ENCODE data around the gene ZBTB20.

Gene ZBTB20

DNA sequence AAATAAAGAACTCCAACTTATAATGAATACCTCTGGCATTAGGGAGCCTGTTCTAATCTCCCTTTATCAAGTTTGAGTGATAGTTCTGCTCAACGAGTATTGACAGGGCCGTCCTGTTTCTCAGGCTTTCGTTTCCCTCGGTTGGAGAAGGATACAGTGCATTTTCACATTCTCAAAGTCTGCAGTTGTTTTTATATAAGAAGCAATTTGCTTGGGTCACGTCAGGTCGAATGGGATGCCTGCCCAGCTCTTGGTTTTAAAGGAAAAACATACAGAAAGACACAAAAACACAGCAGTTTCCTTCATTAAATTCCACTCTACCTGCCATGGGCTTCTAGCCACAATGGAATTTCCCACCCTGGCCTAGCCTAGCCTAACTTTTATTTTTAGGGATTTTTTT, 487.0 kb downstream of the ZBTB20 start:
- DNase-seq = no peak

DNA sequence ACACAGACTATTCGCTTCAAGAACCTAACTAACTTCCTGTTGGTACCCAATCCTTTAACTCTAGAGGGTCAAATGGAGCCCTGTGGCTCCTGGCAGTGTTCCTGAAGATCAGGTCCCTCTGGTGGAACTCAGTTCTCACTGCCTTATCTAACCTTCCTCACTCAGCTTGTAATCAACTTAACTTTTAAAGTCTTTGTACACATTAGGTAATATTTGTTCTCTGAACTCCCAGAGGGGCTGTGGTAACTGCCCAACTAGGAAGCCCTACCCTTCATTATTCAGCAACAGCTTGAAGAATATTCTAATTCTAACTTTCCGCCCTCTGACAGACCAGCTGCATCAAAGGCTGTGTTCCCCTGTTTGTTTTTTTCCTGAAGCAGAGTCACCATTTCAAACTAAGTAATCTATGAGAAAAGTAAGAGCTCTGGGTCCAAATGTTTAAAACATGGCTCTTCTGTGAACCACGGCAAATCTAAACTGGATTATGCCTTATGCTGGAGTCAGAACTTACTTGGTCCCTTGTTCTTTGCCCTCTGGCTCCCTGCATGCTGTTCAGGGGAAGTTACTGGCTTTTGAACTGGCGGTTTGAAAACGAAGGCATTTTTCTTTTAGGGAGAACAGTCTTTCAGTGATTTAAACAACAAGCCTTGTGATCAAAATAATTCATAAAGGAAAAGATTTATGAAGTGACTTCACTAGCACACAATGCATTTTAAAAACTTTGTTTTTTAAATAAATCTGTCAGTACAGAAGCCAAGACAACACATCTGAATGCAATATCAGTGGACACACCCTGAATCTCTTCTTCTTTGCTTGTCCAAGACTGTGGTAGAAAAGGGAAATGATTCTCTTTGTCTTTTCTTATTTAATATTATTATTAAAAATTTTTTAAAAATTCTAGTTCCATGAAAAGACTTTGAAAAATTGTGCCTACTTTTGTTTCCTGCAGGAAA, 487.7 kb downstream of the ZBTB20 start:
- DNase-seq = no peak

DNA sequence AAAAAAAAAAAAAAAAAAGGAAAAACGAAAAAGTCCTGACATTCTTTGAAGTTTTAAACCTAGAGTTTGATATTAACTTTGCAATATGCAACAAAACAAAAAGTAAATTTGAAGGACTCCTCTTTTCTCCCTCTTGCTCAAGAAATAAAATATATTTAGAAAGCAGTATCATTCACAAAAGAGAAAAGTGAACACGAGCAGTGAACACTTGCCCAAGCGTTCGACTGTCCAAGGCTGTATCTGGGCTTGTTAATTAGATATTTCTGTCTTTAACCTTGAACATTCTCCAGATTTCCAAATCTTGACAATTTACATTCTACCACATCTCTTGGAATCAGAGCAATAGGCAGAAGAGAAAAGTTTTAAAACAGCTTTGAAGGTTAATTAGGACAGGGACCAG, 495.5 kb downstream of the ZBTB20 start:
- DNase-seq = no peak

DNA sequence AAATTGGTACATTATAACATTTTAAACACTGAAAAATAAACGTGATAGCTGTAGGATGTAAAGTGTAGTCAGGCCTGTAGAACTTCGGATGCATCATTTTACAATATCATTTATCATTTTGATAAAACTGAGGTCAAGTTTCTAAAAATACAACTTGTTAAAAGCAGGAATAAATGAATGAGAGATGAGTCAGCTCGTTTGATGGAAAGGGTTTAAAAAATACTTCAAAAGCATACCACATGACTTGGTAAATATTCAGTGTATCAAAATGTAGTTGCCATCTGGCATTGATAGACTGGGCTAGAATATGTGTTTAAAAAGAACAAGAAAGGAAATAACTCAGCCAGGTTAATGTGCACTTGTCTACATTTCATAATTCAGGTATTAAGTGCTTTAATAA, 496.3 kb downstream of the ZBTB20 start:
- DNase-seq = no peak

DNA sequence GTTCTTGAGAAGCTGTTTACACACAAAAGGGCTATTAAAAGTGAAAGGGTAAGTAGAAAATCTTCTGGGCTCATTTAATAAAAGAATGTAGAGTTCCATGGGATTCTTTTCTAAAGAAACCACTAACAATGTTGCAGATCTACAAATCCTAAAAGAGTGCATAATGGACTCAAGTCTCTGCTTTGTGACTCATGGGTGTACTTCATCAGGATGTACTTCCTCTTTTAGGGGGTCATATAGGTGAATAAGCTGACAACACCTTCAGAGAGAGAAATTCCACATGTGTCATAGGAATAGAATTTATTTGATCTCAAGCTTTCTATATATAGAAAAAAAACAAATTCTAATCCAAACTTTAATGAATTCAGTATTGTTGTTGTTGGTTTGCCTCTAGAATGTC, 497.8 kb downstream of the ZBTB20 start:
- DNase-seq = no peak

DNA sequence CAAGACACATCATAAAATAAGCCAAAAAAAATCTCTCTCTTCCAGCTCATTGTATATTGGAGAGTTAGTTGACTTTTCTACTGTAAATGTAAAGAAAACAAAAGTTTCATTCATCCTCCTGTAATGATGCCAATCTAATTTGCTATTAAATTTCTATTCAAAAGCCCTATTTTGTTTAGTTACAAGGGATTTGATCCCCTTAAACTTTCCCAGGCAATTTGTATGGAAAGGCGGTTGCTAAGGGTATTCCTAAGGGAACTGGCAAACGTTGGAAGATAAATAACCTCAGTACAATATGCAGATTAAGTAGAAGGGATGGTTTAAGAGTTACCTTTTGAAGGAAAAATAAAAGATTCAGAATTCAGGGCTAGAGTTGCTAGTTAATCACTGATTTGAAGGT, 500.6 kb downstream of the ZBTB20 start:
- no peak for DNase-seq

DNA sequence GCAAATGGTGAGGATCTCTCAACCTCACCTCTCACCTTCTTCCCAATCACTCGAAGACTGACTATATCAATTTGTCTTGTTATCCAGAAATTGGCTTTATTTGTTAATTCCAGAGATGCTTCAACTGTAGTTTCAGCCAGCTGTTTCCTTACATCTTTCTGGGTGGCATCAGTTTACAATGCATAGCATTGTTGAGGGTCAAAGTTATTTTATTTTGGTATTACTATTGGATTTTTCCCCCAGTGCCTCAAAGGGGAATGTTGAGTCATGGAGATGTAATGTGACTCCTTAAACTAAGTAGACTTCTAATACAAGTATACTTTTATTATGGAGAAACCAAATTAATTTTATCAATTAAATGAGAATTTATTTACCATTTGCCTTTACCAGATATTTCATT, 501.7 kb downstream of the ZBTB20 start:
- no peak for DNase-seq

DNA sequence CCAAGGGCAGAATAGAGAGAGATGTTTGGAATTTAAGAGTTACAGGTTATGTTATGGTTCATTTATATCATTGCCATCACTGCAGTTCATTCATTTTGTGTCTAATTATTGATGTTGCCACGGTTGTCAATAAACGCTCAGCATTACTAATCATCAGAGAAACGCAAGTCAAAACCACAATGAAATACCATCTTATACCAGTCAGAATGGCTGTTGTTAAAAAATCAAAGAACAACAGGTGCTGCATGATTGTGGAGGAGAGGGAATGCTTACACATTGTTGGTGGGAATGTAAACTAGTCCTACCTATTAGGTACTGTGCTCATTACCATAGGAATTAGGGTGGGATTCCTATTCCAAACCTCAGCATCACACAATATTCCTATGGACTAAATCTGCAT, 502.7 kb downstream of the ZBTB20 start:
- no peak for DNase-seq

DNA sequence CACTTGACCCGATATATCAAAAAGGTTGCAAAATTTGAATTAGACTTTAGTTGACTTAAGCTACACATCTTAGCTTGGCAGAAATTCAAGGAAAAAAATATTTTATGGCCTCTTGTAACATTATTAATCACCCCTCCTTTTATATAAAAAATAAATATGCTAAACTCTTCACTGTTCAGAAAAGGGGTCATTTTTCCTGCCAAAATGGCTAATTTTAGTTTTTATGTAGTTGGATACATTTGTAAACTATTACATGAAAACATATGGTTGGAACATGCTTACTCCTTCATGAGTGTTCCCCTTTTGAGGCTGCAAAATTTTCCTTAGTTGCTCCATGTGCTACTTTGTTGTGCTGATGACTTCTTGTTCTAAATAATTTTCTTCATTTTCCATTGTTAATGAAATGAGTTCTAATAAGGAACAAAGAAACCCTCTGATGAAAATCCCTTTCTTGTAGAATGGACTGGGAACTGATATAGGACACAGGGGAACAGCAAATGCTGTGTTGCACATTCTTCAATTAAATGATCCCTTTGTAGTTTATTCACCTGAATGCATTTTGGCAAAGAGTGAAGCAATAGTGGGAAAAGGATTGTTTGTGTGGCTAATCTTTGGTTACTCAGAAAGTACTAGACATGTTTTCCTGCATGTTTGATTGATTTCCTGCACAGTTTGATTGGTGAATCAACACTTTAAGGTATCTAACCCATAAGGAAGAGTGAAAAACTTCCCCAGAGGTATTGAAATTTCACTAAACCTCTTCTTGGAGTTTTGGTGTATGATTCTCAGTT, 503.9 kb downstream of the ZBTB20 start:
- DNase-seq = no peak

DNA sequence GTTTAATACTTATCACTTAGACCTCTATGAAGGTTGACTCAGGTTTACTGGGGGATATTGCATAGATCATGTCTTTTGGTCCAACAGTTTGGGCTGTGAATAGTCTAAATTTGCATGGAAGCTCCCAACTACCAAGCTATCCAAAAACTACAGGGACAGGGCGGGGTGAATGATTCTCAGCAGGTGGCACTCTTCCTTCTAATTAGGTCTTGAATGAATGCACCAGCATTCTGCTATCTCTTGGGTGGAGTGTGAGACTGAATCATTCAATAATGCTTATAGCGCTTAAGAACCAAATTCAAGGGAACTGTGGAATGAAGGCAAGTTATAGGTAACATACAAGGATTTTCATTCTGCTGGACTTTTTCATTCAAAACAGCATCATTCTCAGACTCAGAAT, 507.0 kb downstream of the ZBTB20 start:
- DNase-seq = no peak

DNA sequence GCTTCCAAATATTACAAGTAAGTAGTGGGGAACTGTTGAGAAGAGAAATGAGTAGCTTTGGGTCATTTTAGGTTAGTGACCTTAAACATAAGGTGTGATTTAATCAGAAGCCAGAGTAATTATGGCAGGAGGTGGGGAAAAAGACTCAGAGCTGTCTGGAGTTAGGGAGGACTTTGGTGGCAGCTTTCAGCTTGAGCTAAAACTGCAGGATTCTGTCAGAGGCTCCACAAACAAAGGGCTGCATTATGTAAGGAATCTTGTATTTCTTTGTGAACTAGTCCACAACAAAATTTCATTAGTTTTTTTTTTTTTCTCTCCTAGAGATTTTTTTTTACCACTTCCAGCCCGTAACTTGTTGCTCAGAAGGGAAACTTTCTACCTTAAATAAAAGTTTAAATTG, 507.9 kb downstream of the ZBTB20 start:
- no peak for DNase-seq

DNA sequence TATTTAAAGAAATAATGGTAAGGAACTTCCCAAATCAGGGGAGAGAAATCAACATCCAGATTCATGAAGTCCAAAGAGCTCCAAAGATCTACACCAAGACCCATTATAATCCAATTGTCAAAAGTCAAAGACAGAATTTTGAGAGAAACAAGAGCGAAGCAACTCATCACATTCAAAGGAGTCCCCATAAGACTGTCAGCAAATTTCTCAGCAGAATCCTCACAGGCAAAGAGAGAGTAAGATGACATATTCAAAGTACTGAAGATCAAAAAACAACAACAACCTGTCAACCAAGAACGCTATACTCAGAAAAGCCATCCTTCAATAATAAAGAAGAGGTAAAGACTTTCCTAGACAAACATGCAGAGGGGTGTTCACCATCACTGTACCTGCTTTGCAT, 511.2 kb downstream of the ZBTB20 start:
- DNase-seq = no peak

DNA sequence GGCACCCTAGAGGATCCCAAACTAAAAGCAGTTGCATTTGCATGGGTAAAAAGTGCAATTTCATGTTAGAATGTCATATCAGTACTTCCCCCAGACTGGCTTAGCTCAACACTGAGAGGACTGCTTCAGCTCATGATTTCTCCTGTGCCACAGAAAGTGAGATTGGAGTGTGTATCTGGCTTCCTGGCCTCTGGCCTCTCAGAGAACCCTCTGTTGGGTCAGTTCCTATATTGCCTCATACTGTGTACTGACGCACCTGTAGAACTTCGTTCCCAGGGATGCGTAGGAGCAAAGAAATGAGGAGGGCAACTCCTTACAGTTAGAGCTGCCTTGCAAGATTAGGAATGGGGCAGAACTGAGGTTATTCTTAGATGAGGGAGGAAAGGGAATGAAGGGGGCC, 512.5 kb downstream of the ZBTB20 start:
- DNase-seq = no peak

DNA sequence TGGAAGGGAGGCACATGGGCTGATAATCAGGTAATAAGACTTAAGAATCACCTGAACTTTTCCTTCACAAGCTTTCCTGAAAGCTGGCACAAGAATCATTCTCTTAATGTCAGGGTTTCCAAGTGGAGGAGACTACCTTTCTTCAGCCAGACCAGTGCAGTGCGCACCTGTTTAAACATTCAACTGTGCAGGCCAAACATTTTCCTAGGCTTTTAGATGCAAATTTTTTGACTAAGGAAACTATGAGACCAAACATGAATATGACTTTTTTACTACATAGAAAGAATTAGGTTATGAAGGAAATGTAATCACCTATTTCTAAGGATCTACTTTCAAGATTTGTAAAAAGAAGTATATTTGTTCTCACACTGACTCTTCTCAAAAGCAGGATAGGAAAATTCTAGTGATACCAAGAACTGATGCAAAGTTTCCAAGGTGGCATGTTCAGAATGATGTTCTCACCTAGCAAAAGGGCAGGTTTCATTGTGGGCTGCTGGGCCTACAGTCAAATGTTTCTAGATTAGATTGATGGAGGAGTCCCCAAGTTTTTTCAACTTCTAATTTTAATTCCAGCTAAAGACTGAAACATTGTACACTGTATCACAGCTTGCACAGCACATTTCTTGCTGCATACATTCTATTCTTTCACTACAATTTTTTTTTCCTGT, 514.2 kb downstream of the ZBTB20 start:
- no peak for DNase-seq

DNA sequence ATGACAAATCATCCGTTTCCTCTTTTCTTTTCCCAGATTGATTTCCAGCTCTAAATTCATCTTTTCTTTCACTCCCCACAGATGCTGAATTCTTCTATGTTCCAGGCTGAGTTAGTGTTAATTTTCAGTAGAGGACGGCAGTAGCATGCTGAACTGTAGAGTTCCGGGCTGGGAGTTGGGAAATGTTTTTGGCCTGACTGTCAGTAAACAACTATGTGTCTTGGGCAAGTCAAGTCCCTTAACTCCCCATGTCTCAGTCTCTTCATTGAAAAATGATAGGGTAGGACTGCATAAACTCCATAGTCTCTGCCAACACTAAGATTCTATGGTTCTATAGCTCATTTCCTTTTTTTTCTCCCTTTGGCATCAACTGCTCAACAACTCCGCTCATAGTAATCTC, 519.3 kb downstream of the ZBTB20 start:
- DNase-seq = no peak

DNA sequence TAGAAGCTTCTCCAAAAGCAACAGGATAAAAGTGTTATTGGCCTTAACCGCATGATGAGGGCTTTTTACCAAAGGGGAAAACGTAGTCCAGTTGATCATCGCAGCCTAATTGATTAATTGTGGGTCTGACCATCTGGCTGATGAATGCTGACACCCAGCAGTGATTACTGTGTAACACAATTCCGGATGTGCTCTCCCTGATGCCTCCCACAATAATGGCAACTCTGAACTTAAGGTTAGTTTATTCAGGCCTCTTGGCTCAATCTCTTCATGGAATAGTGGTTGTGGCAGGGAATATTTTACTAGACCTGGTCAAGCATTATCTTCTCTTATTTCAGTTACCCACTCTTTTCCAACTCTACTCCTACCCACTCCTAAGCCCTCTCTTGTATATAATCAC, 520.3 kb downstream of the ZBTB20 start:
- no peak for DNase-seq

DNA sequence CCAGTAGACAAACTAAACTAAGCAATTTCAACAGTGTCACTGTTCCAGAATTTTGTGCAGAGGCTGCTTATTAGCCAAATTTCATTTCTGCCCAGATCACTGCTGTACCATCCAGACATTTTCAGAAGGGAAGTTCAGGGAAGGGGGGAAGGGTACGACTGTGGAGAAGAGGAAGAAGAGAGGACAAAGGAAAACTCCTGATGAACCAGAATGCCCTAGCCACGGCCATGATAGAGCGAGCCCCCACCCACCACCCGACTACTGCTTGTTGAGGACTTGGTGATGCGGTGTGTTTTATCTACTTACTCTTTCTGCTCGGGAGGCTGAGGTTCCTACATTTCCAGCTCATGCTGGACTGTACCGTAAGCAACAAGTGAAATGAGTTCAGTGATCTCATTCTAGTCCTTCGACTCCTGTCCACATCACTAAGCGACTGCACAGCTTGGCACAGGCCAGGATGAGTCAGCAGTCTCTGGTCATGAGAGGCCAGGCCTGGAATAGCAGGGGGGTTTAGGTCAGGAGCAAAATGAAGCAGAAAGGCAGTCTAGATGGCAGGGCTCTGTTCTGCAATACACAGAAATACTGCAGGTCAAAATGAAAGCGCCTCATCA, 522.4 kb downstream of the ZBTB20 start:
- no peak for DNase-seq

DNA sequence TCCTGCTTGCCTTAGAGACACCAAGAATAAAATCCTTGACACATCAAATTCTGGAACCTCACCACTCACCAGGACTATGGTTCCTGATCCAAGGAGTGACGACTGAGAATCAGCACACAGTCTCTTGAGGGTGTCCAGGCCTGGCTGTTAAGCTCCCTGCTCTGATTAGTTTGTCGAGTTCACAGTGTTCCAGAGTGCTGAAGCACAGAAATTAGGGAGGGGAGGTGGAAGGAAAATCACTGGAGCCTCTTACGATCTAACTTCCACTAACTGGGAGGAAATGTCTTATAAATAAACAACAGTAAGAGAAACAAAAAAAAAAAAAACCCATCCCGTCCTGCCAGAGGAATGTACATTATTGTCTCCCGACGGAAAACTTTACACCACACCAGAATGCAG, 523.0 kb downstream of the ZBTB20 start:
- no peak for DNase-seq

DNA sequence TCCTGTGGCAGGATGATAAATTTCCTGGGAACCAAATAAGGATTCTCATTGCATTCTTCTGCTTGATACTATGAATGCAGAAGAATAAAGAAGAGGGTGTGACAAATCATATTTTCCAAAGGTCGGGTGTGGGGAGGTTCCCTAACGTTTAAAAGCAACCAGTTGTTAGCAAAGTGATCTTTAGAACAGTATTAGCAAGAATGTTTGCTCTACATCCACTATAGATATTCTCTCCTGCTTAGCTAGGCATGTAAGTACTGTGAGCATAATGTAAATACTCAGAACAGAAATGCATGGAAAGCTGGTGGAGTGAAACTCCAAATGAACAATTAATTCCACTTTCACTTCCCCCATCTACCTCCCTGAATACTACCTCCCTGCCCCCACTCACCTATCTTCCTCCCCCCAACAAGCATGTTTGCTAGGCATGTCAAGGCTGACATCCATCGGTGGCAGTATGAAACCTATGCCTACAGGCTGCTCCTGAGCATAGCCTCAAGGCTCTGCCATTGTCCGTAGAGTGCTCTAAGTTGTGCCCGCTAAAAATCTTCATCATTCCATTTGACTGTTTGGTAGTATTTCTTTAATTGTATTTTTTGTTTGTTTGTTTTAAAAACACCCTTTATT, 523.6 kb downstream of the ZBTB20 start:
- DNase-seq = no peak

DNA sequence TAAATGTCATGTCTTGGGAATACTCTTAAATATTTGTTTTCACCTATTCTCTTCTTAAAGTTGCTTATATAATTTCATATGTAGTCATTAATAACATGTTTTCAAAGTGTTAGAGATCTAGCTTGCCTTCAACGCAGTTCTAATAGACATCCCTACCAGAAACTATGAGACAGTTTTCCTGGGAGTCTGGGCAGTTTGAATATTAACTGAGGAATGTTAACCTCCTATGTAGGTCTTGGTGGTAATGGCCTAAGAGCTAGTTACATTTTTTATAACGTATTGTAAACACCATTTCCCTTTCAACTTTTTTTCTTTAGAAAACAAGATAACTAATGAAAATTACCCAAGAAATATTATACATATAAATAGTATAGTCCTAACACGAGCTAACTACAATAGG, 525.1 kb downstream of the ZBTB20 start:
- DNase-seq = no peak

DNA sequence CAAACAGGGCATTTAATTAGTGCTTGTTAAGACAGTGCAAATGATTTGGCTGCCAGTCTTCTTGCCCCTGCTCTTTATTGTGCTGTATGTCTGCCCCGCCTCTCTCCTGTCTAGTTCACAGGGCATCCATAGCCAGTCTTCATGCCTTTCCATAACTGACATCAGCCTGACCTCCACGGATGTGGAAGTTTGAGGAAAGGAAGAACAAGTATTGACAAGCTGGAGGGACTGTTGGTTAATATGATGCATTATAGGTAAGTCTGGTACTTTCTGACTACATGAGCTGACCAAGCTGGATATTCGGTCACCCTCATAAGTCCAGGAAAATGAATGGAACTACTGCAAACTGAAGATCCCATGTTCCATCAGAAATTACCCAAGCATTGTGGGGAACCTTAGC, 527.3 kb downstream of the ZBTB20 start:
- no peak for DNase-seq

DNA sequence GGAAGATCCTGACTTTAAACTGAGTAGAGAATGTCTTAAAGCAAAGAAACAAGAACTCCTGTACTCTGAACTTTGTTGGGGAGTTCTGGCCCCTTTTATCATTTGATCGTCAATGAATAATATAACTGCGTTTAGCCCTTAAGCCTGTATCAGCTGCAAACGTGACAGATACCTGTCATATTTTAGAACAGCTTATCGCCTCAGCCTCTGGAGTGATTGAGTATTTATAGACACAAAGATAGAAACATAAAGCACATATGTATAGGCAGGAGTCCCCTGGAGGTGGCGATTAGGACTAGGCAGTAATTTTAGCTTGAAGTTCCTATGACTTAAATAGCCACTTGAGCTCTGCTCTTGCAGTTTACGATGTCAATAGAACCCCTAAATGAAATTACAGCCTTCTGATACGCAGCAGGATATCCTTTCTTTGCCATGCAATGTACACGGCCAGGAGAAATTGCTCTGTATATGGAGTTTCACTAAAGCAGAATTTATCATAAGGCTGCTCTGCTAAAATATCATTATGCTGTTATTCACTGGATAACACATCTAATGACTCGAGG, 531.5 kb downstream of the ZBTB20 start:
- DNase-seq = no peak
